Endothelial cell of umbilical vein (primary cell): ENCODE measurements around the gene RNU1-3.
"Not testable (repeated sequence)": the region's sequence is repeated elsewhere in the genome, so short reads cannot be mapped to it uniquely, and the experiment has no call there.

ENCODE experiments used
- CTCF ChIP-seq, 2 donors: IDR thresholded peaks; 1 replicate in 1 of 2; 2 replicates in 1 of 2; pipeline ENCODE4 v1.5.1; 2011; ENCODE audit warnings: low read length in 2 of 2, mild to moderate bottlenecking in 2 of 2, moderate library complexity in 2 of 2, control low read depth in 1 of 2, inconsistent platforms in 1 of 2, low read depth in 1 of 2; ENCODE audit not compliant: insufficient read depth in 1 of 2; ENCODE audit errors: extremely low read depth in 1 of 2
- EZH2 ChIP-seq: IDR thresholded peaks from 2 replicates; pipeline ENCODE4 v1.6.1; 2012; ENCODE audit warnings: borderline replicate concordance, low read depth, mild to moderate bottlenecking, moderate library complexity, low read length, inconsistent platforms; ENCODE audit not compliant: severe bottlenecking
- MAX ChIP-seq: IDR thresholded peaks from 2 replicates; pipeline ENCODE4 v1.6.1; 2011; ENCODE audit not compliant: insufficient read depth, insufficient read length

GRCh38 chr1:16710618-16711017 is 43.9 kb upstream of the RNU1-3 start:
- not testable (repeated sequence) for TF ChIP-seq MAX; CTCF (IDR thresholded peaks at IDR 0.05; ENCODE audit: extremely low read depth in 1 of 2, insufficient read depth in 1 of 2, low read depth in 1 of 2, low read length in 2 of 2); EZH2
